Fibroblast of peridontal ligament (primary cell): ENCODE results near the gene MALAT1.
"Not testable (repeated sequence)": the region's sequence is repeated elsewhere in the genome, so short reads cannot be mapped to it uniquely, and the experiment has no call there.

Source experiments
- DNase-seq: peaks from one replicate; pipeline ENCODE4 v3.0.0-alpha.2; 2010; ENCODE audit errors: extremely low read depth

The MALAT1 gene

GRCh38 chr11:65498977-65499712, at the start of gene MALAT1:
TSS of gene MALAT1 (plus strand) at chr11:65499045.
- DNase-seq: peak; percentile 98

- DNase-seq: not testable (repeated sequence)
These were observed 47.5 kb upstream of the MALAT1 start for GRCh38 chr11:65451301-65451700.

- not testable (repeated sequence) for DNase-seq
These were observed 46.6 kb upstream of the MALAT1 start for GRCh38 chr11:65452259-65452658.

- peak; percentile 92 for DNase-seq
These were observed 45.9 kb upstream of the MALAT1 start for GRCh38 chr11:65452806-65453490.

GRCh38 chr11:65454311-65454695, 44.5 kb upstream of the MALAT1 start:
- DNase-seq: peak; percentile 58

GRCh38 chr11:65454696-65455456, 44.0 kb upstream of the MALAT1 start:
- DNase-seq: peak; percentile 80

GRCh38 chr11:65456418-65456817, 42.4 kb upstream of the MALAT1 start:
- peak; percentile 47 for DNase-seq

GRCh38 chr11:65459552-65459951, 39.3 kb upstream of the MALAT1 start:
- DNase-seq: no peak

- DNase-seq: not testable (repeated sequence)
These were observed 33.4 kb upstream of the MALAT1 start for GRCh38 chr11:65465471-65465870.

GRCh38 chr11:65467306-65467705, 31.5 kb upstream of the MALAT1 start:
- not testable (repeated sequence) for DNase-seq

- DNase-seq: no peak
These were observed 29.9 kb upstream of the MALAT1 start for GRCh38 chr11:65468874-65469333.

- no peak for DNase-seq
These were observed 28.3 kb upstream of the MALAT1 start for GRCh38 chr11:65470433-65471049.

GRCh38 chr11:65471447-65471891, 27.4 kb upstream of the MALAT1 start:
- peak; percentile 69 for DNase-seq

- not testable (repeated sequence) for DNase-seq
These were observed 26.1 kb upstream of the MALAT1 start for GRCh38 chr11:65472588-65473277.

GRCh38 chr11:65473278-65473860, 25.5 kb upstream of the MALAT1 start:
- no peak for DNase-seq

- DNase-seq: no peak
These were observed 24.0 kb upstream of the MALAT1 start for GRCh38 chr11:65474864-65475263.

- peak; percentile 40 for DNase-seq
These were observed 22.2 kb upstream of the MALAT1 start for GRCh38 chr11:65476632-65477148.

- peak; percentile 89 for DNase-seq
These were observed 21.5 kb upstream of the MALAT1 start for GRCh38 chr11:65477149-65477965.

- no peak for DNase-seq
These were observed 20.3 kb upstream of the MALAT1 start for GRCh38 chr11:65478388-65479183.
